Gastroesophageal sphincter (tissue), 4 donors: ENCODE measurements around the gene DOCK7. TPM values are rescaled to one million over a fixed set of nuclear protein-coding genes. Genes with fewer than 3 reads are reported as not detected.

Experiments
- ATAC-seq: fragments of 150-250 bp; one replicate; pipeline ENCODE4 v1.9.1; 2016; ENCODE audit warnings: mild to moderate bottlenecking, moderate library complexity
- H3K27ac ChIP-seq, 4 donors: fragments of 200-600 bp; sonication (generic) in 3 of 4; 1 replicate in 3 of 4; 2 replicates in 1 of 4; pipeline ENCODE4 v1.5.1; 2016 to 2019
- H3K27me3 ChIP-seq: fragments of 200-600 bp; sonication (generic); one replicate; pipeline ENCODE4 v1.5.1; 2019
- H3K36me3 ChIP-seq, 2 donors: fragments of 200-600 bp; sonication (generic); one replicate each; pipeline ENCODE4 v1.5.1; 2019; ENCODE audit warnings: control low read depth in 1 of 2
- H3K4me1 ChIP-seq, 3 donors: fragments of 200-600 bp; sonication (generic); 1 replicate in 2 of 3; 2 replicates in 1 of 3; pipeline ENCODE4 v1.5.1; 2016 to 2019; ENCODE audit warnings: control low read depth in 2 of 3
- H3K4me3 ChIP-seq, 2 donors: fragments of 200-600 bp; sonication (generic); one replicate each; pipeline ENCODE4 v1.5.1; 2019; ENCODE audit warnings: mild to moderate bottlenecking in 1 of 2, moderate library complexity in 1 of 2
- H3K9me3 ChIP-seq, 3 donors: fragments of 200-600 bp; sonication (generic); one replicate each; pipeline ENCODE4 v1.5.1; 2017 to 2019; ENCODE audit warnings: control low read depth in 2 of 3
- CTCF ChIP-seq, 4 experiments: fragments of 200-600 bp in 2 of 4; fragments of 450-650 bp in 2 of 4; sonication (generic) in 1 of 4; IDR thresholded peaks; one replicate each; pipeline ENCODE4 v1.5.1; 2017 to 2019; ENCODE audit warnings: antibody characterized with exemption in 4 of 4, mild to moderate bottlenecking in 2 of 4, moderate library complexity in 2 of 4
- EP300 ChIP-seq: sonication (generic); formaldehyde crosslinking; IDR thresholded peaks from one replicate; pipeline ENCODE4 v1.6.1; 2017; ENCODE audit warnings: antibody characterized with exemption, mild to moderate bottlenecking
- POLR2A ChIP-seq, 2 donors: fragments of 450-650 bp; IDR thresholded peaks; one replicate each; pipeline ENCODE4 v1.6.1; 2017; ENCODE audit warnings: antibody characterized with exemption in 2 of 2, mild to moderate bottlenecking in 2 of 2, moderate library complexity in 1 of 2
- POLR2AphosphoS5 ChIP-seq: sonication (generic); formaldehyde crosslinking; IDR thresholded peaks from one replicate; pipeline ENCODE4 v1.6.1; 2017; ENCODE audit warnings: antibody characterized with exemption
- WGBS, 2 donors: methylation state at CpG; one replicate each; pipeline ENCODE4 v1.1.5; 2018; ENCODE audit warnings: low coverage in 1 of 2; 5-methylcytosine and 5-hydroxymethylcytosine counted together
- total RNA-seq, 4 donors: library from RNA; depleted of rRNA; stranded (reverse); fragments of >200 nt; gene quantifications; one replicate each; pipeline ENCODE4 v1.1.0, GENCODE V29; 2016

DOCK7 gene
- total RNA-seq, 4 donors from 2014 or later: 30.2 to 50.7 (median 36.2) TPM

- H3K9me3 ChIP-seq: no peaks in the 10 kb centered on the region
- H3K27me3 ChIP-seq: no peaks in the 10 kb centered on the region
- TF ChIP-seq EP300: no peak
- no peak for TF ChIP-seq CTCF (IDR thresholded peaks at IDR 0.05)
- TF ChIP-seq POLR2A (IDR thresholded peaks at IDR 0.05): peak; percentile 86 to 94
- TF ChIP-seq POLR2AphosphoS5: peak; percentile 95
- peaks cover 3 to 41% (median 17%) of the 10 kb centered on the region in 3 donors for H3K4me1 ChIP-seq
- WGBS, 2 donors: 0 to 1% methylated on average over 20 to 22 of the region's 45 CpGs
- peak overlapping the region; percentile 96 to 99 for H3K4me3 ChIP-seq
- peak overlapping the region; percentile 83 to 99 (median 95) for H3K27ac ChIP-seq
- peaks cover 0 to 5% of the 10 kb centered on the region in 2 donors for H3K36me3 ChIP-seq
- peak; percentile 90 for ATAC-seq
Measured at GRCh38 chr1:62436039-62436465, 252.1 kb downstream of the DOCK7 start.

- no peaks in the 10 kb centered on the region for H3K27me3 ChIP-seq
- H3K36me3 ChIP-seq: peaks cover 0 to 2% of the 10 kb centered on the region in 2 donors
- no peaks in the 10 kb centered on the region for H3K9me3 ChIP-seq
- peak overlapping the region; percentile 96 to 99 for H3K4me3 ChIP-seq
- peak overlapping the region; percentile 83 to 99 (median 95) for H3K27ac ChIP-seq
- WGBS, 2 donors: 47 to 65% methylated on average over 19 to 26 of the region's 31 CpGs
- TF ChIP-seq POLR2AphosphoS5 (no peak), POLR2A (IDR thresholded peaks at IDR 0.05) (no peak), EP300 (no peak), CTCF (IDR thresholded peaks at IDR 0.05) (no peak)
- ATAC-seq: peak; percentile 5
- H3K4me1 ChIP-seq: peaks cover 3 to 36% (median 17%) of the 10 kb centered on the region in 3 donors
Measured at GRCh38 chr1:62435231-62436038, 252.8 kb downstream of the DOCK7 start.

- H3K27ac ChIP-seq: peak overlapping the region in 1 of 4 donors; percentile 92
- H3K27me3 ChIP-seq: no peaks in the 10 kb centered on the region
- no peaks in the 10 kb centered on the region for H3K36me3 ChIP-seq
- WGBS, 2 donors: 89% methylated on average over 9 to 12 of the region's 12 CpGs
- no peaks in the 10 kb centered on the region for H3K9me3 ChIP-seq
- H3K4me1 ChIP-seq: peaks cover 3 to 28% (median 17%) of the 10 kb centered on the region in 3 donors
- ATAC-seq: no peak
- TF ChIP-seq POLR2A (IDR thresholded peaks at IDR 0.05): no peak
- TF ChIP-seq EP300: no peak
- no peak overlapping the region for H3K4me3 ChIP-seq
Measured at GRCh38 chr1:62434618-62435001, 253.6 kb downstream of the DOCK7 start.

- no peaks in the 10 kb centered on the region for H3K36me3 ChIP-seq
- peaks cover 3 to 22% (median 13%) of the 10 kb centered on the region in 3 donors for H3K4me1 ChIP-seq
- no peak overlapping the region for H3K27ac ChIP-seq
- no peaks in the 10 kb centered on the region for H3K27me3 ChIP-seq
- TF ChIP-seq CTCF (IDR thresholded peaks at IDR 0.05): no peak
- no peak for TF ChIP-seq POLR2AphosphoS5
- TF ChIP-seq EP300: no peak
- no peak for TF ChIP-seq POLR2A (IDR thresholded peaks at IDR 0.05)
- H3K4me3 ChIP-seq: no peak overlapping the region
- no peak for ATAC-seq
- H3K9me3 ChIP-seq: no peaks in the 10 kb centered on the region
- 71 to 93% methylated on average over 8 of the region's 10 CpGs for WGBS, 2 donors
Measured at GRCh38 chr1:62433861-62434617, 254.1 kb downstream of the DOCK7 start.

- WGBS, 2 donors: 100% methylated on average over 2 of the region's 2 CpGs
- no peak for TF ChIP-seq CTCF (IDR thresholded peaks at IDR 0.05)
- no peak for TF ChIP-seq POLR2AphosphoS5
- TF ChIP-seq POLR2A (IDR thresholded peaks at IDR 0.05): no peak
- TF ChIP-seq EP300: no peak
Measured at GRCh38 chr1:62429581-62429980, 258.6 kb downstream of the DOCK7 start.

More at GRCh38 chr1:62429581-62429980, 258.6 kb downstream of the DOCK7 start:
- no peak overlapping the region for H3K27ac ChIP-seq
- no peaks in the 10 kb centered on the region for H3K27me3 ChIP-seq
- no peaks in the 10 kb centered on the region for H3K36me3 ChIP-seq
- H3K4me1 ChIP-seq: no peaks in the 10 kb centered on the region
- no peak overlapping the region for H3K4me3 ChIP-seq
- no peak for ATAC-seq
- no peaks in the 10 kb centered on the region for H3K9me3 ChIP-seq
